ENCODE data around the gene SORCS2.

The SORCS2 gene

DNA sequence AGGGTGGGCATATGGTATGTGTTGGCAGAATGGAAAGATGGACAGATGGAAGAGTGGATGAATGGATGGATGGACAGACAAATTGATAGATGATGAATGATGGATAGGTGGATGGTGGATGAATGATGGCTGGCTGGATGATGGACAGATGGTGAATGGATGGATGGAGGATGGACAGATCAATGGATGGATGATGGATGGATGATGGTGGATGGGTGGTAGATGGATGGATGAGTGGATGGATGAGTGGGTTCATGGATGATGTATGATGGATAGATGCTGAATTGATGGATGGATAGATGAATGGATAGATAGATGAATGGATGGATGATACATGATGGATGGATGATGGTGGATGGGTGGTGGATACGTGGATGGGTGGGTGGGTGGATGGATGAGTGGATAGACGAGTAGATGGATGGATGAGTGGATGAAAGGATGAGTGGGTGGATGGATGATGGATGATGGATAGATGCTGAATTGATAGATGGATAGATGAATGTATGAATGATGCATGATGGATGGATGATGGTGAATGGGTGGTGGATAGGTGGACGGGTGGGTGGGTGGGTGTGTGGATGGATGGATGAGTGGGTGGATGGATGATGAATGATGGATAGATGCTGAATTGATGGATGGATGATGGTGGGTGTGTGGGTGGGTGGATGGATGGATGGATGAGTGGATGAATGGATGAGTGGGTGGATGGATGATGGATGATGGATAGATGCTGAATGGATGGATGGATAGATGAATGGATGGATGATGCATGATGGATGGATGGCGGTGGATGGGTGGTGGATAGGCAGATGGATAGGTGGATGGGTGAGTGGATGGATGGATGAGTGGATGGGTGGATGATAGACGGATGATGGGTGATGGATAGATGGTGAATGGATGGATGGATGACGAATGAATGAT, 497.7 kb downstream of the SORCS2 start:
- TF ChIP-seq, protein P1, sequence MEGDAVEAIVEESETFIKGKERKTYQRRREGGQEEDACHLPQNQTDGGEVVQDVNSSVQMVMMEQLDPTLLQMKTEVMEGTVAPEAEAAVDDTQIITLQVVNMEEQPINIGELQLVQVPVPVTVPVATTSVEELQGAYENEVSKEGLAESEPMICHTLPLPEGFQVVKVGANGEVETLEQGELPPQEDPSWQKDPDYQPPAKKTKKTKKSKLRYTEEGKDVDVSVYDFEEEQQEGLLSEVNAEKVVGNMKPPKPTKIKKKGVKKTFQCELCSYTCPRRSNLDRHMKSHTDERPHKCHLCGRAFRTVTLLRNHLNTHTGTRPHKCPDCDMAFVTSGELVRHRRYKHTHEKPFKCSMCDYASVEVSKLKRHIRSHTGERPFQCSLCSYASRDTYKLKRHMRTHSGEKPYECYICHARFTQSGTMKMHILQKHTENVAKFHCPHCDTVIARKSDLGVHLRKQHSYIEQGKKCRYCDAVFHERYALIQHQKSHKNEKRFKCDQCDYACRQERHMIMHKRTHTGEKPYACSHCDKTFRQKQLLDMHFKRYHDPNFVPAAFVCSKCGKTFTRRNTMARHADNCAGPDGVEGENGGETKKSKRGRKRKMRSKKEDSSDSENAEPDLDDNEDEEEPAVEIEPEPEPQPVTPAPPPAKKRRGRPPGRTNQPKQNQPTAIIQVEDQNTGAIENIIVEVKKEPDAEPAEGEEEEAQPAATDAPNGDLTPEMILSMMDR (IDR thresholded peaks at IDR 0.05; ENCODE audit: control insufficient read depth, insufficient read depth, low read depth, low read length, missing control alignments): no peak
- H3K4me3 ChIP-seq (ENCODE audit: control insufficient read depth, low read depth, low read length): no peak overlapping the region
- DNase-seq (ENCODE audit: low read depth): no peak

DNA sequence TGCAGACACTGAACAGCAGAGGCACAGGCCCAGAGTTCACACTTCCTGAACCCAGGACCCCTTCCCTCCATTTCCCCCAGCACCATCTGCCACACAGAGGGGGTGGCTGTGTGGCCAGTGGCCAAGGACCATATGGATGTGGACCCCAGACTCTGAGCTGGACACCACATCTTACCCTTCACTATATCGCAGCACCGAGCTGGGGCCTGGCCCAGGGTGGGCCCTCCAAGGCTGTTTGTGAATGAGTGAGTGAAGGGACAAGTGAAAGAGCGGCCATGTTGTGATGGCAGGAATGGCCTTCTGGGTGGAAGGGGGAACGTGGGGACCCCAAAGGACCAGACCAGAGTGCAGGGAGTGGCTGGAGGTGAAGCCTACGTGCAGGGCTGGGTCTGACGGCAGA, 498.7 kb downstream of the SORCS2 start:
- no peak overlapping the region for H3K4me3 ChIP-seq (ENCODE audit: control insufficient read depth, low read depth, low read length)
- DNase-seq (ENCODE audit: low read depth): no peak
- TF ChIP-seq, protein P1 (IDR thresholded peaks at IDR 0.05; ENCODE audit: control insufficient read depth, insufficient read depth, low read depth, low read length, missing control alignments): no peak

DNA sequence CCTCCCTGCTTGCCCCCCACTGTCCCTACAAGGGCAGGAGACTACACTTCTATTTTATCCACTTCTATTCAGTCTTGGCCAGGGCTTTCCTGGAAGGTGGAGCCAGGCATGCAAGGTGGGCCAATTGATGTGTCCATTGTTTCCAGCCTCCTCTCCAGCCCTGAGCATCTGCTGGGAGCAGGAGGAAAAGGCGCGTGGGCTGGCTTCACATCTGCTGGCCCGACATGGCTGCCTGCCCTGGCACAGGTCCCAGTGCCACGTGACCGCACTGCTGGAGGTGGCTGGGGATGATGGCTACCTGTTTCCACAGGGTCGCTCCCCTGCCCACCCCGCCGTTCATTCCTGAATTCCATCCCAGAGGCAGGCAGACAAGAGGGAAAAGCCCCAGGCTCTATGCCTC, 499.6 kb downstream of the SORCS2 start:
- no peak overlapping the region for H3K4me3 ChIP-seq (ENCODE audit: control insufficient read depth, low read depth, low read length)
- TF ChIP-seq, protein P1 (IDR thresholded peaks at IDR 0.05; ENCODE audit: control insufficient read depth, insufficient read depth, low read depth, low read length, missing control alignments): no peak
- DNase-seq (ENCODE audit: low read depth): no peak

DNA sequence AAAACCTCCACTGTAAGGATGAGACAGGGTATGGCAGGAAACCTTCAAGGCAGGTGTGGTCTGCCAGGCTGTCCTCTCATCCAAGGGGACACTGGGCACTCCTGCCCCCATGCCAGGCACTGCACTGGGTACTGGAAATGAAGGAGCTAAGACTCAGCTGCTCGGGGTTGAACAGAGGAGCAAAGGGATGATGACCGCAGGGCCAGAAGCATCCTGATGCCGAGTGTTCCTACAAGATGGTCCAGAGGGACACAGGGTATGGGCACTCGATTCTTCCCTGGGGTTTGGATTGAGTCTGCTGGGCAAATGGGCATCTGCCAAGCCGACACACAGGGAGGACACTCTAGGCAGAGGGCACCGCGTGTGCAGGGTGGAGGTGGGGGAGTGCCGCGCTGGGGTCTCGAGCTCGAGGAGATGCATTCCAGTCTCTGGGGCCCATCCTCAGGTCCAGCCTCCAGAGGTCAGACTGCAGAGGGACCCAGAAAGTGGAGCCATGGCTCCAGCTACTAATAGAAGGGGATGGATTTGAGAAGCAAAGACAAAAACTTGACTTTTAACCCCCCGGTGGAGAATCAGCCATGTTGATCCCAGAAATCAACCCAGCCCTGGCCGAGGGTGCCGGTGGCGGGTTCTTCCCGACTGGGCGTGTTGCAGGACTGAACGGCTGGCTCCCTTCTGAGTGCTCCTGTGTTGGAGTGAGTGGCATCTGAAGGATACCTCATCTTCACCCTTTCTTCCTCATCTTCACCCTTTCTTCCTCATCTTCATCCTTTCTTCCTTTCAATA, 500.3 kb downstream of the SORCS2 start:
- TF ChIP-seq, protein P1 (IDR thresholded peaks at IDR 0.05; ENCODE audit: control insufficient read depth, insufficient read depth, low read depth, low read length, missing control alignments): no peak
- DNase-seq (ENCODE audit: low read depth): no peak
- H3K4me3 ChIP-seq (ENCODE audit: control insufficient read depth, low read depth, low read length): no peak overlapping the region

DNA sequence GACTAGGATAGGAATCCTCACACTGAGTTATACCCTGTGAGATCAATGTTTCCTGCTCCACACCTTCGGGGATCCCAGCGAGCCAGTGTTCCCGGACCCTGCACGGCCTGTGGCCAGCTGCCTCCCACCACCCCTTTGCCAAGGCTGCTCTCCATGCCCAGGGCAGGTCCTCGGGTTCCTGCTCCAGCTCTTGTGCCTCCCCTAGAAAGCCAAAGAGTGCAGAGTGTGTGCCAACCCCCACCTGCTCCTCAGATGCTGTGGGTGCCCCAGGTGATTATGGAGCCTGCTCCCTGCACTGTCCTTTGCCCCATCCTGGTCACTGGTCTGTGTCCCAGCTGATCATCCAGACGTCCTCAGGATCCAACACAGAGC, 500.9 kb downstream of the SORCS2 start:
- no peak overlapping the region for H3K4me3 ChIP-seq (ENCODE audit: control insufficient read depth, low read depth, low read length)
- DNase-seq (ENCODE audit: low read depth): no peak
- TF ChIP-seq, protein P1 (IDR thresholded peaks at IDR 0.05; ENCODE audit: control insufficient read depth, insufficient read depth, low read depth, low read length, missing control alignments): no peak

DNA sequence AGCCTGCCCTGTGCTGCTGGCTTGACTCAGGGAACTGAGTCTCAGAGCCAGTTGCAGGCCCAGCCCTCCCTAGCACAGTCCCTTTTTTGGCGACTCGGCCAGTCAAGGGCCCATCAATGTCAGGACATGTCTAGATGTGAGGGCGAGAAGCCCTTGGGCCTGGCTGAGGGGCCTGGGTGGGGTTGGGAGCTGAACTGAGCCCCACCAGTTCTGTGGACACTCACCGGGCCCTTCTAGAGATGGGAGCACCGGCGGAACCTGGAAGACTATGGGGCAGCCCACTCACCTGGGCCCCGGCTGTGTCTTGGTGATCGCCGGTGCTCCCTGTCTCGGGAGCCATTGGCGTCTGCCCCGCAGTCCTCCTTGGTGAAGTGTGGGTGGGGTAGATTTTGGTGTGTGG, 501.4 kb downstream of the SORCS2 start:
- H3K4me3 ChIP-seq (ENCODE audit: control insufficient read depth, low read depth, low read length): no peak overlapping the region
- no peak for DNase-seq (ENCODE audit: low read depth)
- TF ChIP-seq, protein P1 (IDR thresholded peaks at IDR 0.05; ENCODE audit: control insufficient read depth, insufficient read depth, low read depth, low read length, missing control alignments): no peak
